ENCODE results near the gene HMCN2. TPM values are rescaled to one million over a fixed set of nuclear protein-coding genes. Genes with fewer than 3 reads are reported as not detected.
A peak's percentile ranks its signal among the peaks of the same experiment; 100 is the strongest.

The HMCN2 gene
- polyA plus RNA-seq, 1 donor = 7.5 TPM

DNA sequence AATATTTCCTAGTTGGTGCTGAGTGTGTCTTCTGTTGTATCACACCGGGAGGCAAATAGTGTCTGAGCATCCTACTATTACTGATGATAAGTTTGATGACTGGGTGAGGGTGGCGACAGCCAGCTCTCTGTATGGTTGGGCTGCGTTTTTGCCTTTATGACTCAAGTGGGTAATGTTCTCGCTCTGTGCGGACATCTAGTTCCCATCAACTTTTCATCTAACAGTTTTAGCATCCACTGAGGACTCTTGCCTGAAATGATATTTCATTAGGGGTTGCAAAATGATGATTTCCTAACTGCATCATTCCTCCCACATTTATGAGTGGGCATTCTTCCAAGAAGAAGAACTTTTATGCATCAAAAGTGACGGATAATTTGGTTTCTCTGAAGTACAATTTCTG, 26.5 kb downstream of the HMCN2 start:
- no peak for DNase-seq

DNA sequence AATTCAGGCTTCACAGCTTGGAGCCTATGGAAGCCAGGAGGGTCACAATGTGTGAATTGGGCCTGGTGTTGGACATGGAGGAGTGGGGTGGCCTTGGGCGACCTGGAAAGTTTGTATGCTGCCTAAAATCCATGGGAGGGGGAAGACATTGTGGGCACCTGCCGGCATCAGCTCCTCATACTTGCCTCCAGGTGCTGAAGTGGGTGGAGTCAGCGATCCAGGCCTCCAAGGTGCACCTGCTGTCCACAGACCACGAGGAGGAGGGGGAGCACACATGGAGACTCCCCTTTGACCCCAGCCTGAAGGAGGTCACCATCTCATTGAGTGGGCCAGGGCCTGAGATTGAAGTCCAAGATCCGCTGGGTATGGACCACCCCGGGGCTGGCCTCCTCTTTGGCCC, 29.1 kb downstream of the HMCN2 start:
- no peak for DNase-seq

GRCh38 chr9:130295431-130295830, 29.9 kb downstream of the HMCN2 start:
- DNase-seq = no peak

GRCh38 chr9:130295945-130296782, 30.6 kb downstream of the HMCN2 start:
- no peak for DNase-seq

DNA sequence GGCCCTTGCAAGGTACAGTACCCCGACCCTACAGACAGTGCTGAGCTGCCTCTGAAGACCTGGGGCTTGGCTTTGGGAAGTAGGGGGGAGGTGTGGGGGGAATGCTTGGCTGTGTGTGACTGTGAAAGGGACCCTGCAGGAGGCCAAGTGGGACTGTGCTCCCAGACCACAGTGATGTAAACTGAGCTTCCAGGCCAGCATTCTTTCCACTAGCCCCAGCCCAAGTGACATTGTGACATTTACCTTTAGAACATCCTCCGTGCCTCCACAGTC, 31.2 kb downstream of the HMCN2 start:
- no peak for DNase-seq

DNA sequence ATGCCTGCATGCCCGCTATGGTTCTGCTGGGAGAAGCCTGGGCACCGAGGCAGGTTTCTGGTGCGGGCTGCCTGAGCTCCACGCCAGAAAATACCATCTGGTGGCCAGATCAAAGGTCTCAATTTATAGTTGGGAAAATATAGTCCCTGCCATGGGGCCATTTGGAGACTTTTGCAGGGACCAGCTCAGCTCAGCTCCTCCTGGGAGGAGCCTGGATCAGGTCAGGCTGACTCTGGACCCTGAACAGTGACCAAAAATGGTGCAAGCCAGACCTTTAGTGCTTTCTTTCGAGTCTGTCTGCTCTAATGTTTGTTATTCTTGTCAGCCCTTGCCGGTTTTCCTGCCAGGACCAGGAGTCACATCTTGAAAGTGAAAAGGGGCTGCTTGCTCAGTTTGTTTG, 31.8 kb downstream of the HMCN2 start:
- DNase-seq = no peak

- DNase-seq = no peak
These were observed 33.2 kb downstream of the HMCN2 start for GRCh38 chr9:130298662-130299279.

DNA sequence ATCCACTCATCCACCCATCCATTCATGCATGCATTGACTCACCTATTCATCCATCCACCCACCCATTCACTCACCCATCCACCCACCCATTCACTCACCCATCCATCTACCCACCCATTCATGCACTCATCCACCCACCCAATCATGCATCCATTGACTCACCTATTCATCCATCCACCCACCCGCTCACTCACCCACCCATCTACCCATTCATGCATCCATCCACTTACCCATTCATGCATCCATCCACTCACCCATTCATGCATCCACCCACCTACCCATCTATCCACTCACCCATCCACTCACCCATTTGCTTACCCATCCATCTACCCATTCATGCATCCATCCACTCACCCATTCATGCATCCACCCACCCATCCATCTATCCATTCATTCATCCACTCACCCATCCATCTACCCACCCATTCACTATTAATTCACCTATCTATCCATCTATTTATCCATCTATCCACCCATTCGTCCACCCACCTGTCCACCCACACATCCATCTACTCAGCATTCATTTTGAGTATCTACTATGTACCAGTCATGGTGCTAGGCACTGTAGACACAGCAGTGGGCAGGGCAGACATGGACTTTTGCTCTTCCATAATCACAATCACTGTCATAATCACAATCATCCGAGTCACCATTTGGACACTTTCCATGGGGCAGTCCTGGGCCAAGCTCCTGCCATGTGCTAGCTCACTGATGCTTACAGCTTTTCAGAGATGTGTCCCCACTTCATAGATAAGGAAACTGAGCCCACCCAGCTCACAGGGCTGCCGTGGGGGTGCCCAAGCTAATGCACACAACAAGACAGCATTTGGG, 34.4 kb downstream of the HMCN2 start:
- no peak for DNase-seq

- DNase-seq = no peak
These were observed 35.2 kb downstream of the HMCN2 start for GRCh38 chr9:130300739-130301138.

- DNase-seq = peak; percentile 70
These were observed 36.1 kb downstream of the HMCN2 start for GRCh38 chr9:130301483-130302286.

- no peak for DNase-seq
These were observed 37.4 kb downstream of the HMCN2 start for GRCh38 chr9:130302785-130303612.

- no peak for DNase-seq
These were observed 38.1 kb downstream of the HMCN2 start for GRCh38 chr9:130303613-130304055.

GRCh38 chr9:130304116-130304515, 38.6 kb downstream of the HMCN2 start:
- no peak for DNase-seq

- no peak for DNase-seq
These were observed 39.1 kb downstream of the HMCN2 start for GRCh38 chr9:130304643-130305042.

DNA sequence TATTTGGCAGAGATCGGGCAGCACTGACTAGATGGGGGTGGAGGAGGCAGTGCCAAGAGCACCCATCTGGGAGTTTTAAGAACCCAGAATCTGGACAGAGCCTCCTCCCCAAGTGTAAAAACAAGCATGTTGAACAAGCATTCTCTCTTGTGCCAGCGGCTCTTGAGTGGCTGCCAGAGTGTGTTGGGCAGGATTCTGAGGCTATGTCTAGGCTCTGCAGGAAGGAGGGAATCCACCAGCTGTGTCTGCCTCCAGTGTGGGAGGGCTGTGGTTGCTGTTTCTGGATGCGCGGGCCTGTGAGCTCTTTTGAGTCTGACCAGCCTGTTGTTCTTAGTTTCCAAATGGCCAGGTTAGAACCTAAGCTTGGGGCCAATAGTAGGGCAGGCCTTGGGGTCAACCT, 39.8 kb downstream of the HMCN2 start:
- no peak for DNase-seq

DNA sequence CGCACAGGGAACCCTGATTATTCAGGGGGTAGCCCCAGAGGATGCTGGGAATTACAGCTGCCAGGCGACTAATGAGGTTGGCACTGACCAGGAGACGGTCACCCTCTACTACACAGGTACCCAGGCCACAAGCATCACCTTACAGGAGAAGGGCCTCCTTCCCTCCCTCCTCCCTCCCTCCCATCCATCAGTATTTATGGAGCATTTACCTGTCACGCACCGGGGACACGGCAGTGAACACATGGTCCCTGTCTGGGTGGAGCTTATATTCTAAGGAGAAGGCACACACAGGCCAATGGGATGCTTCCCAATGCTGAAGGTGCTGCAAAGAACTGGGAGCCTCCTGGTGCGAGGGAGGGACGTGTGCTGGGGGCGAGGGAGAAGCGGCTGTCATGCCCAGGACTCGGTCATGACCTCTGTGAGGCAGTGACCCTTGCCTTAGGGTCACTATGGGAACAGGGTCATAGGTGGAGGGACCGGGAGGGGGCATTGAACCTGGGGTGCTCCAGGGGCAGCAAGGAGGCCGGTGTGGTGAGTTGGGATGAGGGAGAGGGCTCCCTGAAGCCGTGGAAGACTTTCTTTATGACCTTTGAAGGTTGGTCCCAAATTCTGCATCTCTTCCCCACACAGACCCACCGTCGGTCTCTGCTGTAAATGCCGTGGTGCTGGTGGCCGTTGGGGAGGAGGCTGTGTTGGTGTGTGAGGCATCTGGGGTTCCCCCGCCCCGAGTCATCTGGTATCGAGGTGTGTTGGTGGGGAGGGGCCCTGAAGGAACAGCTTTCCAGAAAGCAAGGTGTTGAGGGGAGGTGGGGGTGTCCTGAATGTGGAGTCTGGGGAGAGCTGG, 41.5 kb downstream of the HMCN2 start:
- no peak for DNase-seq

DNA sequence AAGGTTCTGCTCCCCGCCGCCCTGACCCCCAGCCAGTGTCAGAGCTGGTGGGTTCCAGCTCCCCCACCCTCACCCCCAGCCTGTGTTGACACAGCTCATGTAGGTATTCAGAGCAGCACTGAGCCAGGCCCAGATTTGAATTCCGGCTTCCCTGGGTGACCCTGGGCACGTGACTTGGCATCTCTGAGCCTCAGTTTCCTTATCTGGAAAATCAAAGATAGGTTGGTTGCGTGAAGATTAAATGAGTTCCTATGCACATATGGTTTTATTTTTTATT, 42.0 kb downstream of the HMCN2 start:
- DNase-seq = no peak

GRCh38 chr9:130308081-130308571, 42.6 kb downstream of the HMCN2 start:
- no peak for DNase-seq

DNA sequence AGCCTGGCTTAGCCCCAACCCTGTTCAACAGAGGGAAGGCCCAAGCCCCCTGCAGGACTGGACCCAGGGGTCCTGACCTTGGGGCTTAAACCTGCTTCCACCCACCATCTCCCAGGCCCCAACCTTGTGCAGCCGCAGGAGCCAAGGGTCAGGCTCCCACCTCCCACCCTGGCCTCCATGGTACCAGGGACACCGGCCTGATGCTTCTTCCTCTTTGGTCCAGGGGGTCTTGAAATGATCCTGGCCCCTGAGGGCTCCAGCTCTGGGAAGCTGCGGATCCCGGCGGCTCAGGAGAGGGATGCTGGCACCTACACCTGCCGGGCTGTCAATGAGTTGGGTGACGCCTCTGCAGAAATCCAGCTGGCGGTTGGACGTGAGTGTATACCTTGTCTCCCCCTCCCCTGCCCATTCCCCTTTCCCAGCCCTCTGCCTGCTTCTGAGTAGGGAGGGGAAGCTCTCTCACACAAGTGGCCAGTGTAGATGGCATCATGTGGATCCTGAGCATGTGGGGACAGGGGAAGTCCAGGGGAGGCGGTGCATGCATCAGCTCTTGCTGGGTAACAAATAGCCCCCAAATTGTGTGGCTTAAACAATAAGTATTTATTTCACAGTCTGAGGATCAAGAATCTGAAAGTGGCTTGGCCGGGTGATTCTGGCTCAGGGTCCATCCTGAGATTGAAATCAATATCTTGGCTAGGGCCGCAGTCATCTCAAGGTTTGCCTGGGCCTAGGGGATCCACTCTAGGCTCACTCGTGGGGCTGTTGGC, 44.3 kb downstream of the HMCN2 start:
- no peak for DNase-seq

GRCh38 chr9:130310456-130310855, 44.9 kb downstream of the HMCN2 start:
- no peak for DNase-seq

Measured in hindlimb muscle (tissue), 1 donor.